ENCODE data around the gene EPB41.

- TF ChIP-seq CTCF (IDR thresholded peaks at IDR 0.05; ENCODE audit: low read depth, low read length, missing input control), result no peak
- no peak for TF ChIP-seq MAX (IDR thresholded peaks at IDR 0.05)
- TF ChIP-seq SP1 (IDR thresholded peaks at IDR 0.05), result no peak
- TF ChIP-seq FOXA1 (IDR thresholded peaks at IDR 0.05), result no peak
- TF ChIP-seq TAF1 (conservative IDR thresholded peaks at IDR 0.05), result no peak
- no peak for TF ChIP-seq REST (IDR thresholded peaks at IDR 0.05)
- no peak for TF ChIP-seq RAD21 (IDR thresholded peaks at IDR 0.05)
Observed at GRCh38 chr1:28950006-28950405, 35.6 kb downstream of the EPB41 start.

Measured in liver (tissue), 3 donors.